ENCODE results near the gene DEAF1.

GRCh38 chr11:694563-695287, at the start of gene DEAF1:
- TF ChIP-seq, protein P1, sequence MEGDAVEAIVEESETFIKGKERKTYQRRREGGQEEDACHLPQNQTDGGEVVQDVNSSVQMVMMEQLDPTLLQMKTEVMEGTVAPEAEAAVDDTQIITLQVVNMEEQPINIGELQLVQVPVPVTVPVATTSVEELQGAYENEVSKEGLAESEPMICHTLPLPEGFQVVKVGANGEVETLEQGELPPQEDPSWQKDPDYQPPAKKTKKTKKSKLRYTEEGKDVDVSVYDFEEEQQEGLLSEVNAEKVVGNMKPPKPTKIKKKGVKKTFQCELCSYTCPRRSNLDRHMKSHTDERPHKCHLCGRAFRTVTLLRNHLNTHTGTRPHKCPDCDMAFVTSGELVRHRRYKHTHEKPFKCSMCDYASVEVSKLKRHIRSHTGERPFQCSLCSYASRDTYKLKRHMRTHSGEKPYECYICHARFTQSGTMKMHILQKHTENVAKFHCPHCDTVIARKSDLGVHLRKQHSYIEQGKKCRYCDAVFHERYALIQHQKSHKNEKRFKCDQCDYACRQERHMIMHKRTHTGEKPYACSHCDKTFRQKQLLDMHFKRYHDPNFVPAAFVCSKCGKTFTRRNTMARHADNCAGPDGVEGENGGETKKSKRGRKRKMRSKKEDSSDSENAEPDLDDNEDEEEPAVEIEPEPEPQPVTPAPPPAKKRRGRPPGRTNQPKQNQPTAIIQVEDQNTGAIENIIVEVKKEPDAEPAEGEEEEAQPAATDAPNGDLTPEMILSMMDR (IDR thresholded peaks at IDR 0.05; ENCODE audit: insufficient read depth, low read depth, low read length) = no peak
- no peak for TF ChIP-seq EZH2 (IDR thresholded peaks at IDR 0.05; ENCODE audit: insufficient read depth, low read length)

All from astrocyte (in vitro differentiated cells and primary cell).